ENCODE data around the gene C4orf17. TPM values are rescaled to one million over a fixed set of nuclear protein-coding genes. Genes with fewer than 3 reads are reported as not detected.
"Not testable (repeated sequence)": the region's sequence is repeated elsewhere in the genome, so short reads cannot be mapped to it uniquely, and the experiment has no call there.

Gene C4orf17
- polyA plus RNA-seq, 3 donors = not detected

GRCh38 chr4:99485212-99485611, 25.6 kb upstream of the C4orf17 start:
- Histone ChIP-seq H3K9me3 (replicated peaks in 1 of 2; ENCODE audit: control insufficient read depth in 1 of 2, insufficient read depth in 1 of 2, low read length in 2 of 2) (peaks cover 35 to 36% of the 10 kb centered on the region in 2 donors), H2AFZ (ENCODE audit: insufficient read depth, low read depth, low read length, poor library complexity, severe bottlenecking) (no peak overlapping the region), H3K36me3 (replicated peaks in 1 of 2; ENCODE audit: control insufficient read depth in 1 of 2, insufficient read depth in 2 of 2, low read length in 2 of 2) (no peaks in the 10 kb centered on the region), H3K27ac (ENCODE audit: low read depth in 1 of 2, low read length in 2 of 2) (no peak overlapping the region), H3K4me3 (replicated peaks in 1 of 3; ENCODE audit: low read depth in 2 of 3, low read length in 3 of 3) (no peak overlapping the region), H3K27me3 (ENCODE audit: control insufficient read depth in 2 of 2, insufficient read depth in 2 of 2, low read length in 2 of 2) (no peaks in the 10 kb centered on the region), H3K9ac (ENCODE audit: insufficient read depth, low read length, poor library complexity, severe bottlenecking) (no peak overlapping the region), H3K4me1 (ENCODE audit: control insufficient read depth in 1 of 2, insufficient read depth in 2 of 2, low read length in 2 of 2) (no peaks in the 10 kb centered on the region), H3K4me2 (replicated peaks; ENCODE audit: extremely low read depth, low read length, poor library complexity, severe bottlenecking) (no peak overlapping the region), H3K79me2 (ENCODE audit: insufficient read depth, low read length) (no peaks in the 10 kb centered on the region), H4K20me1 (ENCODE audit: insufficient read depth, low read length) (no peaks in the 10 kb centered on the region)
- Mint-ChIP-seq H3K27ac (no peak overlapping the region), H3K4me1 (no peaks in the 10 kb centered on the region), H3K4me3 (no peak overlapping the region), H3K27me3 (ENCODE audit: low read depth in 3 of 3) (peaks cover 0 to 2% (median 0%) of the 10 kb centered on the region in 3 donors), H3K9me3 (peaks cover 4 to 40% (median 32%) of the 10 kb centered on the region in 7 donors), H3K36me3 (no peaks in the 10 kb centered on the region)
- no peak for DNase-seq
- intact Hi-C loops (cut with micrococcal nuclease) = no loop called here
- no peak for TF ChIP-seq CTCF (IDR thresholded peaks at IDR 0.05)
- WGBS (ENCODE audit: insufficient coverage) = no CpG with 5 or more reads among the region's 1 CpG

- H3K27ac ChIP-seq (ENCODE audit: low read depth in 1 of 2, low read length in 2 of 2); H3K4me3 ChIP-seq (replicated peaks in 1 of 3; ENCODE audit: low read depth in 2 of 3, low read length in 3 of 3); H3K27ac Mint-ChIP-seq; H3K4me1 ChIP-seq (ENCODE audit: control insufficient read depth in 1 of 2, insufficient read depth in 2 of 2, low read length in 2 of 2); H3K4me2 ChIP-seq (replicated peaks; ENCODE audit: extremely low read depth, low read length, poor library complexity, severe bottlenecking); H3K36me3 Mint-ChIP-seq; H3K9ac ChIP-seq (ENCODE audit: insufficient read depth, low read length, poor library complexity, severe bottlenecking); H3K27me3 ChIP-seq (ENCODE audit: control insufficient read depth in 2 of 2, insufficient read depth in 2 of 2, low read length in 2 of 2); DNase-seq; H3K4me3 Mint-ChIP-seq; H3K79me2 ChIP-seq (ENCODE audit: insufficient read depth, low read length); H2AFZ ChIP-seq (ENCODE audit: insufficient read depth, low read depth, low read length, poor library complexity, severe bottlenecking); intact Hi-C loops (cut with micrococcal nuclease); H3K4me1 Mint-ChIP-seq; H3K36me3 ChIP-seq (replicated peaks in 1 of 2; ENCODE audit: control insufficient read depth in 1 of 2, insufficient read depth in 2 of 2, low read length in 2 of 2); H3K27me3 Mint-ChIP-seq (ENCODE audit: low read depth in 3 of 3); H4K20me1 ChIP-seq (ENCODE audit: insufficient read depth, low read length): not testable (repeated sequence)
- H3K9me3 Mint-ChIP-seq = peaks cover 8 to 47% (median 39%) of the 10 kb centered on the region in 7 donors
- peaks cover 35 to 45% of the 10 kb centered on the region in 2 donors for H3K9me3 ChIP-seq (replicated peaks in 1 of 2; ENCODE audit: control insufficient read depth in 1 of 2, insufficient read depth in 1 of 2, low read length in 2 of 2)
- WGBS (ENCODE audit: insufficient coverage) = 92% methylated on average over 2 of the region's 3 CpGs
These were observed 24.2 kb upstream of the C4orf17 start for GRCh38 chr4:99486648-99487047.

Data from CD14-positive monocyte (primary cell).